Hematopoietic multipotent progenitor cell treated with erythropoietin and hydrocortisone succinate and interleukin-3 and kit ligand, for 15 days (in vitro differentiated cells): ENCODE data around the gene KCNK3.
"Not testable (repeated sequence)": the region's sequence is repeated elsewhere in the genome, so short reads cannot be mapped to it uniquely, and the experiment has no call there.

Experiments used
- DNase-seq: peaks from one replicate; pipeline ENCODE4 v3.0.0-alpha.2; 2015; ENCODE audit warnings: low spot score

The KCNK3 gene

GRCh38 chr2:26692279-26692896, at the start of gene KCNK3:
KCNK3 (plus strand) TSS chr2:26692722; CDS start chr2:26692876, 154 bp downstream.
- DNase-seq: no peak

- DNase-seq: no peak
Observed at GRCh38 chr2:26644188-26644835, 48.2 kb upstream of the KCNK3 start.

- no peak for DNase-seq
Observed at GRCh38 chr2:26645762-26646161, 46.8 kb upstream of the KCNK3 start.

GRCh38 chr2:26646986-26647672, 45.4 kb upstream of the KCNK3 start:
- DNase-seq: no peak

GRCh38 chr2:26647981-26648380, 44.5 kb upstream of the KCNK3 start:
- DNase-seq: no peak

- no peak for DNase-seq
Observed at GRCh38 chr2:26648516-26648915, 44.0 kb upstream of the KCNK3 start.

- no peak for DNase-seq
Observed at GRCh38 chr2:26649322-26649721, 43.2 kb upstream of the KCNK3 start.

- no peak for DNase-seq
Observed at GRCh38 chr2:26649992-26650712, 42.4 kb upstream of the KCNK3 start.

GRCh38 chr2:26650713-26651469, 41.6 kb upstream of the KCNK3 start:
- no peak for DNase-seq

GRCh38 chr2:26651470-26651771, 41.1 kb upstream of the KCNK3 start:
- no peak for DNase-seq

GRCh38 chr2:26651799-26652198, 40.7 kb upstream of the KCNK3 start:
- DNase-seq: no peak

- no peak for DNase-seq
Observed at GRCh38 chr2:26652361-26653041, 40.0 kb upstream of the KCNK3 start.

GRCh38 chr2:26653207-26654060, 39.1 kb upstream of the KCNK3 start:
- no peak for DNase-seq

- DNase-seq: no peak
Observed at GRCh38 chr2:26654061-26654340, 38.5 kb upstream of the KCNK3 start.

GRCh38 chr2:26655120-26655519, 37.4 kb upstream of the KCNK3 start:
- not testable (repeated sequence) for DNase-seq

GRCh38 chr2:26655611-26656195, 36.8 kb upstream of the KCNK3 start:
- DNase-seq: no peak

GRCh38 chr2:26657265-26657664, 35.3 kb upstream of the KCNK3 start:
- no peak for DNase-seq

- DNase-seq: no peak
Observed at GRCh38 chr2:26658691-26659346, 33.7 kb upstream of the KCNK3 start.

GRCh38 chr2:26660363-26660962, 32.1 kb upstream of the KCNK3 start:
- no peak for DNase-seq
